HL-60/S4 (cell line): ENCODE data around the gene SLC9A9.
"Not testable (repeated sequence)": the region's sequence is repeated elsewhere in the genome, so short reads cannot be mapped to it uniquely, and the experiment has no call there.

Experiments used
- in situ Hi-C: fragments of 300-500 bp; cut with MboI; formaldehyde crosslinking; loops from 2 replicates; pipeline ENCODE4 v1.14.3; 2022; ENCODE audit warnings: low sequenced_read_pairs

The SLC9A9 gene

GRCh38 chr3:143810953-143811265, 37.4 kb downstream of the SLC9A9 start:
- in situ Hi-C loops: no loop called here

GRCh38 chr3:143810166-143810952, 37.9 kb downstream of the SLC9A9 start:
- in situ Hi-C loops: no loop called here

GRCh38 chr3:143809121-143809621, 39.1 kb downstream of the SLC9A9 start:
- in situ Hi-C loops: no loop called here

- in situ Hi-C loops: no loop called here
These were observed 40.2 kb downstream of the SLC9A9 start for GRCh38 chr3:143808030-143808429.

- in situ Hi-C loops: no loop called here
These were observed 42.2 kb downstream of the SLC9A9 start for GRCh38 chr3:143806038-143806437.

- in situ Hi-C loops: not testable (repeated sequence)
These were observed 42.8 kb downstream of the SLC9A9 start for GRCh38 chr3:143805476-143805875.

- in situ Hi-C loops: not testable (repeated sequence)
These were observed 47.2 kb downstream of the SLC9A9 start for GRCh38 chr3:143801046-143801445.

GRCh38 chr3:143798151-143798550, 50.1 kb downstream of the SLC9A9 start:
- in situ Hi-C loops: not testable (repeated sequence)

GRCh38 chr3:143795874-143796273, 52.4 kb downstream of the SLC9A9 start:
- in situ Hi-C loops: no loop called here

GRCh38 chr3:143794793-143795462, 53.3 kb downstream of the SLC9A9 start:
- in situ Hi-C loops: no loop called here

- in situ Hi-C loops: no loop called here
These were observed 54.3 kb downstream of the SLC9A9 start for GRCh38 chr3:143793971-143794370.

- in situ Hi-C loops: no loop called here
These were observed 56.9 kb downstream of the SLC9A9 start for GRCh38 chr3:143791386-143791785.

- in situ Hi-C loops: no loop called here
These were observed 61.8 kb downstream of the SLC9A9 start for GRCh38 chr3:143786219-143787191.

- in situ Hi-C loops: no loop called here
These were observed 63.8 kb downstream of the SLC9A9 start for GRCh38 chr3:143784446-143784845.

GRCh38 chr3:143783851-143784370, 64.4 kb downstream of the SLC9A9 start:
- in situ Hi-C loops: no loop called here

- in situ Hi-C loops: no loop called here
These were observed 72.8 kb downstream of the SLC9A9 start for GRCh38 chr3:143775459-143775858.

GRCh38 chr3:143771939-143772338, 76.3 kb downstream of the SLC9A9 start:
- in situ Hi-C loops: no loop called here

- in situ Hi-C loops: no loop called here
These were observed 77.0 kb downstream of the SLC9A9 start for GRCh38 chr3:143771258-143771657.

GRCh38 chr3:143770391-143770790, 77.9 kb downstream of the SLC9A9 start:
- in situ Hi-C loops: no loop called here

GRCh38 chr3:143769616-143770015, 78.7 kb downstream of the SLC9A9 start:
- in situ Hi-C loops: no loop called here

- in situ Hi-C loops: no loop called here
These were observed 83.4 kb downstream of the SLC9A9 start for GRCh38 chr3:143764840-143765239.
